Nephron (organoid): ENCODE measurements around the gene TOP3A.

Experiments used
- H3K27ac Mint-ChIP-seq, 3 experiments: 2 replicates each; pipeline ENCODE4 v1.8.0; 2020; ENCODE audit warnings: mixed read lengths in 3 of 3, mild to moderate bottlenecking in 2 of 3, moderate library complexity in 1 of 3
- H3K27me3 Mint-ChIP-seq: 2 replicates; pipeline ENCODE4 v1.8.0; 2021; ENCODE audit warnings: low read depth, mild to moderate bottlenecking, moderate library complexity, mixed read lengths
- H3K36me3 Mint-ChIP-seq: 2 replicates; pipeline ENCODE4 v1.8.0; 2020; ENCODE audit warnings: low read depth, mixed read lengths
- H3K4me1 Mint-ChIP-seq: 2 replicates; pipeline ENCODE4 v1.8.0; 2020; ENCODE audit warnings: mixed read lengths
- H3K4me3 Mint-ChIP-seq, 3 experiments: 2 replicates each; pipeline ENCODE4 v1.8.0; 2020; ENCODE audit warnings: mild to moderate bottlenecking in 3 of 3, mixed read lengths in 3 of 3, moderate library complexity in 2 of 3
- H3K9me3 Mint-ChIP-seq: 2 replicates; pipeline ENCODE4 v1.8.0; 2020; ENCODE audit warnings: mixed read lengths
- CTCF ChIP-seq, 3 experiments: fragments of 200-600 bp; sonication (generic); IDR thresholded peaks; one replicate each; pipeline ENCODE4 v1.5.0; 2021; ENCODE audit warnings: antibody characterized with exemption in 3 of 3; ENCODE audit not compliant: unreplicated experiment in 3 of 3

TOP3A gene

GRCh38 chr17:18224053-18224386, 90.8 kb downstream of the TOP3A start:
- H3K27ac Mint-ChIP-seq = peak overlapping the region; percentile 96 to 98 (median 98)
- H3K27me3 Mint-ChIP-seq = no peaks in the 10 kb centered on the region
- H3K9me3 Mint-ChIP-seq = no peaks in the 10 kb centered on the region
- no peak for TF ChIP-seq CTCF (IDR thresholded peaks at IDR 0.05; ENCODE audit: unreplicated experiment in 3 of 3)
- H3K4me1 Mint-ChIP-seq = peaks cover 34% of the 10 kb centered on the region
- no peaks in the 10 kb centered on the region for H3K36me3 Mint-ChIP-seq
- peak overlapping the region; percentile 29 to 50 (median 35) for H3K4me3 Mint-ChIP-seq
